ENCODE results near the gene CSF1. TPM values are rescaled to one million over a fixed set of nuclear protein-coding genes. Genes with fewer than 3 reads are reported as not detected.
"Not testable (repeated sequence)": the region's sequence is repeated elsewhere in the genome, so short reads cannot be mapped to it uniquely, and the experiment has no call there.

Gene CSF1
- total RNA-seq, 4 donors from 2014 or later = 8.9 to 49.5 (median 26.6) TPM

DNA sequence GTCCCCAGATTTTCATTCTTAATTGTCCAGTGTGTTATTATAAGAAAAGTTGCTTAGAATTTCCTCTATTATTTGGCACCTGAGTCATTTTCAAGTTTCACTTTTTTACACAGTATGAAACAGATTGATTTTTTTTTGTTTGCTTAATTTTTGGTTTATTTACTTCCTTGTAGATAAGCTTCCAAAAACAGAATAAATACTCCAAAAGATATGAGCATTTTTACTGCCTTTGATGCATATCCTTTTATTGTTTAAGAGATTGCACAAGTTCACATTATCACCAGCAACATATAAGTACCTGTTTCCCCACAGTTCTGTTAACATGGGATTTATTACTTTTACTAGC, 37.6 kb downstream of the CSF1 start:
- Histone ChIP-seq H3K36me3 (no peaks in the 10 kb centered on the region), H3K9me3 (no peaks in the 10 kb centered on the region), H3K27ac (peak overlapping the region in 1 of 4 donors; percentile 42), H3K27me3 (no peaks in the 10 kb centered on the region), H3K4me1 (no peaks in the 10 kb centered on the region), H3K4me3 (no peak overlapping the region)
- no peak for DNase-seq
- TF ChIP-seq, protein P1, sequence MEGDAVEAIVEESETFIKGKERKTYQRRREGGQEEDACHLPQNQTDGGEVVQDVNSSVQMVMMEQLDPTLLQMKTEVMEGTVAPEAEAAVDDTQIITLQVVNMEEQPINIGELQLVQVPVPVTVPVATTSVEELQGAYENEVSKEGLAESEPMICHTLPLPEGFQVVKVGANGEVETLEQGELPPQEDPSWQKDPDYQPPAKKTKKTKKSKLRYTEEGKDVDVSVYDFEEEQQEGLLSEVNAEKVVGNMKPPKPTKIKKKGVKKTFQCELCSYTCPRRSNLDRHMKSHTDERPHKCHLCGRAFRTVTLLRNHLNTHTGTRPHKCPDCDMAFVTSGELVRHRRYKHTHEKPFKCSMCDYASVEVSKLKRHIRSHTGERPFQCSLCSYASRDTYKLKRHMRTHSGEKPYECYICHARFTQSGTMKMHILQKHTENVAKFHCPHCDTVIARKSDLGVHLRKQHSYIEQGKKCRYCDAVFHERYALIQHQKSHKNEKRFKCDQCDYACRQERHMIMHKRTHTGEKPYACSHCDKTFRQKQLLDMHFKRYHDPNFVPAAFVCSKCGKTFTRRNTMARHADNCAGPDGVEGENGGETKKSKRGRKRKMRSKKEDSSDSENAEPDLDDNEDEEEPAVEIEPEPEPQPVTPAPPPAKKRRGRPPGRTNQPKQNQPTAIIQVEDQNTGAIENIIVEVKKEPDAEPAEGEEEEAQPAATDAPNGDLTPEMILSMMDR (IDR thresholded peaks at IDR 0.05) = no peak
- TF ChIP-seq POLR2A (IDR thresholded peaks at IDR 0.05) = no peak

DNA sequence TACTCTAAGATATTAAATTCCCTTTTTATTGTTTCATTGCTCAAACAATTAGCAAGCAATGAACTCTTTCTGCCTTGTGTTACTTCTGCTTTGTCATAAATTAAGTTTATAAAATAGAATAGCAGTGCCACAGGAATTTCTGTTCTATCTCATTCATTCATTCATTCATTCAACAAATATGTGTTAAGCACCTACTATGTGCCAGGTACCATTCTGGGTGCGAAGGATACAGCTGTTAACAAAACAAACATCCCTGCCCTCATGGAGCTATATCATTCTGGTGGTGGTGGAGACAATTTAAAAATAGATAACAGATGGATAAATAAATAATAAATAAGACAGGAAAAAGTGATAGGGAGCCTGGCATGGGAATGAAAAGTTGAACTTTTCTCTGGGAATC, 39.4 kb downstream of the CSF1 start:
- H3K36me3 ChIP-seq = no peaks in the 10 kb centered on the region
- no peak overlapping the region for H3K27ac ChIP-seq
- DNase-seq = no peak
- TF ChIP-seq, protein P1 (IDR thresholded peaks at IDR 0.05) = no peak
- TF ChIP-seq POLR2A (IDR thresholded peaks at IDR 0.05) = no peak
- H3K4me3 ChIP-seq = no peak overlapping the region
- no peaks in the 10 kb centered on the region for H3K9me3 ChIP-seq
- H3K4me1 ChIP-seq = no peaks in the 10 kb centered on the region
- H3K27me3 ChIP-seq = no peaks in the 10 kb centered on the region

DNA sequence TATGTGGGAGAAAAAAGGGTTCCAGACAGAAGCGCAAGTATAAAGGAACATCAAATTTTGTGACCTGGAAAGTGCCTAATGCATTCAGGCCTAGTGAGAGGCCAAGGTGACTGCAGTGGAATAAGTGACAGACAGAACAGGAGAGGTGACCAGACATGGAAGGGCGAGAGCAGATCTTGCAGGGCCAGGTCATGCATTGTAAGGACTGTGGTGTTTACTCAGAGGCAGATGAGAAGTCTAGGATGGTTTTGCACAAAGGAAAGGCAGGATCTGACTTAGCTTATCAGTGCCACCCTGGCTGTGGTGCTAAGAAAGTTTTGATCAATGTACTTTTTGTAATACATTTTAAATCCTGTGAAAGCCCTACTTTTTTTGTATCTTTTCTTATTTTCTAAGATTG, 39.9 kb downstream of the CSF1 start:
- Histone ChIP-seq H3K4me3 (no peak overlapping the region), H3K9me3 (no peaks in the 10 kb centered on the region), H3K36me3 (no peaks in the 10 kb centered on the region), H3K4me1 (no peaks in the 10 kb centered on the region), H3K27me3 (no peaks in the 10 kb centered on the region), H3K27ac (no peak overlapping the region)
- no peak for DNase-seq
- TF ChIP-seq, protein P1 (IDR thresholded peaks at IDR 0.05) = no peak
- no peak for TF ChIP-seq POLR2A (IDR thresholded peaks at IDR 0.05)

DNA sequence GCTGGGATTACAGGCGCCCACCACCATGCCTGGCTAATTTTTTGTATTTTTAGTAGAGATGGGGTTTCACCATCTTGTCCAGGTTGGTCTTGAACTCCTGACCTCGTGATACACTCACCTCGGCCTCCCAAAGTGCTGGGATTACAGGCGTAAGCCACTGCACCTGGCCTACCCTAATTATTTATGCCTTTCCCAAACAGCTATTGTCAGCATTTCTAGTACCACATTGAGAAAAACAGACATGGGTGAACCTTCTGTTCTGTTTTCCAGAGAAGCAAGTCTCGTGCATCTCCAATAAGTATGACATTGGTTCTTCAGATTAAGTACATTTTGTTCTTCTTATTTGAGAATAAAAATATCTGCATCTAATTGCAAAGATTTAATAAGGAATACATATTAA, 40.9 kb downstream of the CSF1 start:
- not testable (repeated sequence) for H3K36me3 ChIP-seq, H3K4me1 ChIP-seq, H3K27me3 ChIP-seq, H3K4me3 ChIP-seq, H3K9me3 ChIP-seq, DNase-seq, H3K27ac ChIP-seq

DNA sequence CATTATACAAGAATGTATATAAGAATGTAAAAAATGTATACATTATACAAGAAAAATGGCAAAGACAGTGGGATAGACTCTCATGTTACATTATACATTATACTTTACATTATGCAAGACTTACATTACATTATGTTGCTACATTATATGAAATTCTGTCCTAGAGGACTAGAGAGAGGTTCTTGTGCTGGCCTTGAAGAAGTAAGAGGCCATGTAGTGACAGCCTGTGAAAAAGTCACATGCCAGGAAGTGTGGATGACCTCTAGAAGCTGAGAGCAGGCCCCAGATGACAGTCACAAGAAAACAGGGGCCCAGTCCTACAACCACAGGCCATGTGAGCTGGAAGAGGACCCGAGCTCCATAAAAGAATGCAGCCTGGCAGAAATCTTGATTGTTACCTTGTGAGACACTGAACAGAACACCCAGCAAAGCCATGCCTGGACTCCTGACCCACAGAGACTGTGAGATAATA, 43.4 kb downstream of the CSF1 start:
- Histone ChIP-seq H3K27me3 (no peaks in the 10 kb centered on the region), H3K4me1 (no peaks in the 10 kb centered on the region), H3K27ac (no peak overlapping the region), H3K4me3 (no peak overlapping the region), H3K9me3 (no peaks in the 10 kb centered on the region), H3K36me3 (no peaks in the 10 kb centered on the region)
- TF ChIP-seq, protein P1 (IDR thresholded peaks at IDR 0.05) = no peak
- TF ChIP-seq POLR2A (IDR thresholded peaks at IDR 0.05) = no peak
- DNase-seq = no peak

DNA sequence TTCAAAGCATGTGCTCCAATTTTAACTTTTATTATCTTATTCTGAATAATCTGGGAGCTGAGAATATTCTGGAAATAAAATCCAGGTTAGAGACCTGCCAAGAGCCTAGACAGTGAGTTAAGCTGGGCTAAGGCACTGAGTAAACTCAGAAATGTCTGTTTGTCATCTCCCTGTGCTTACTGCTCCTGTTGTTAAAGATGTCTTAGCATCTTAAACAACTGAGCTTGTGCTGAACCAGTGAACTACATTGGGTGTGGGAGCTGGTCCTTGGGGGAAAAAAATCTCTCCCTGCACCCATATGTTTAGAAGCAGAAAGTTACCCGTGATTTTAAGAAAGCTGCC, 49.0 kb downstream of the CSF1 start:
- no peak overlapping the region for H3K4me3 ChIP-seq
- no peak for DNase-seq
- H3K4me1 ChIP-seq = peaks cover 0 to 24% (median 0%) of the 10 kb centered on the region in 4 donors
- no peaks in the 10 kb centered on the region for H3K27me3 ChIP-seq
- no peaks in the 10 kb centered on the region for H3K36me3 ChIP-seq
- no peaks in the 10 kb centered on the region for H3K9me3 ChIP-seq
- peak overlapping the region in 1 of 4 donors; percentile 38 for H3K27ac ChIP-seq
- TF ChIP-seq, protein P1 (IDR thresholded peaks at IDR 0.05) = no peak
- no peak for TF ChIP-seq POLR2A (IDR thresholded peaks at IDR 0.05)

Measured in Peyer's patch (tissue), 4 donors.